Liver (tissue), 9 donors: ENCODE data around the gene OSBPL10. TPM values are rescaled to one million over a fixed set of nuclear protein-coding genes. Genes with fewer than 3 reads are reported as not detected.

ENCODE experiments used
- DNase-seq: peaks from one replicate; pipeline ENCODE4 v3.0.0-alpha.2; 2017; ENCODE audit warnings: low spot score
- H3K27ac ChIP-seq, 2 donors: one replicate each; pipeline ENCODE4 v1.7.0; 2013; ENCODE audit warnings: inconsistent platforms in 2 of 2, low read length in 2 of 2, control low read depth in 1 of 2, low read depth in 1 of 2, mild to moderate bottlenecking in 1 of 2
- H3K27me3 ChIP-seq, 4 donors: one replicate each; pipeline versions ENCODE4 v1.6.1 to v1.7.0; 2013; ENCODE audit warnings: low read length in 3 of 4, inconsistent platforms in 1 of 4, mild to moderate bottlenecking in 1 of 4, moderate library complexity in 1 of 4; ENCODE audit not compliant: control insufficient read depth in 4 of 4, insufficient read depth in 4 of 4
- H3K36me3 ChIP-seq, 4 donors: one replicate each; pipeline versions ENCODE4 v1.6.1 to v1.7.0; 2013; ENCODE audit warnings: low read length in 3 of 4, mild to moderate bottlenecking in 3 of 4, low read depth in 1 of 4, moderate library complexity in 1 of 4; ENCODE audit not compliant: control insufficient read depth in 4 of 4, insufficient read depth in 3 of 4
- H3K4me1 ChIP-seq, 4 donors: one replicate each; pipeline versions ENCODE4 v1.6.1 to v1.7.0; 2013; ENCODE audit warnings: low read length in 3 of 4, mild to moderate bottlenecking in 3 of 4, moderate library complexity in 1 of 4; ENCODE audit not compliant: control insufficient read depth in 4 of 4, insufficient read depth in 4 of 4
- H3K4me3 ChIP-seq, 3 donors: one replicate each; pipeline versions ENCODE4 v1.6.1 to v1.7.0; 2013; ENCODE audit warnings: low read length in 3 of 3, control low read depth in 1 of 3, low read depth in 1 of 3, mild to moderate bottlenecking in 1 of 3
- H3K9ac ChIP-seq, 2 donors: one replicate each; pipeline ENCODE4 v1.7.0; 2013; ENCODE audit warnings: low read length in 2 of 2, mild to moderate bottlenecking in 2 of 2, moderate library complexity in 2 of 2, control low read depth in 1 of 2, low read depth in 1 of 2
- H3K9me3 ChIP-seq, 4 donors: one replicate each; pipeline versions ENCODE4 v1.6.1 to v1.7.0; 2013; ENCODE audit warnings: low read length in 3 of 4; ENCODE audit not compliant: control insufficient read depth in 4 of 4
- ATF3 ChIP-seq: IDR thresholded peaks from 2 replicates; pipeline ENCODE4 v1.6.1; 2016; ENCODE audit warnings: antibody characterized with exemption
- CTCF ChIP-seq: fragments of 150-350 bp; IDR thresholded peaks from 2 replicates; pipeline ENCODE4 v1.5.1; 2017; ENCODE audit warnings: improper control_type of control experiment, low read depth, low read length; ENCODE audit not compliant: missing input control
- FOXA2 ChIP-seq: IDR thresholded peaks from 2 replicates; pipeline ENCODE4 v1.6.1; 2016; ENCODE audit warnings: antibody characterized with exemption
- GABPA ChIP-seq, 2 donors: IDR thresholded peaks in 1 of 2; conservative IDR thresholded peaks in 1 of 2; 2 replicates each; pipeline ENCODE4 v1.6.1; 2016; ENCODE audit warnings: antibody characterized with exemption in 2 of 2, mild to moderate bottlenecking in 1 of 2, moderate library complexity in 1 of 2
- HNF4A ChIP-seq, 2 donors: conservative IDR thresholded peaks; 2 replicates each; pipeline ENCODE4 v1.6.1; 2016; ENCODE audit warnings: antibody characterized with exemption in 2 of 2, mild to moderate bottlenecking in 2 of 2
- HNF4G ChIP-seq: IDR thresholded peaks from 2 replicates; pipeline ENCODE4 v1.6.1; 2016; ENCODE audit warnings: antibody characterized with exemption
- JUND ChIP-seq, 2 donors: IDR thresholded peaks; 2 replicates each; pipeline ENCODE4 v1.6.1; 2016; ENCODE audit warnings: antibody characterized with exemption in 2 of 2
- MAX ChIP-seq: IDR thresholded peaks from 2 replicates; pipeline ENCODE4 v1.6.1; 2016; ENCODE audit warnings: antibody characterized with exemption
- NR2F2 ChIP-seq: IDR thresholded peaks from 2 replicates; pipeline ENCODE4 v1.6.1; 2016; ENCODE audit warnings: antibody characterized with exemption
- RAD21 ChIP-seq, 2 donors: IDR thresholded peaks; 2 replicates each; pipeline ENCODE4 v1.6.1; 2016; ENCODE audit warnings: antibody characterized with exemption in 2 of 2, mild to moderate bottlenecking in 2 of 2
- REST ChIP-seq: IDR thresholded peaks from 2 replicates; pipeline ENCODE4 v1.6.1; 2016; ENCODE audit warnings: antibody characterized with exemption, mild to moderate bottlenecking
- RXRA ChIP-seq, 2 donors: IDR thresholded peaks; 2 replicates each; pipeline ENCODE4 v1.6.1; 2017 to 2018; ENCODE audit warnings: antibody characterized with exemption in 2 of 2, mild to moderate bottlenecking in 1 of 2
- SP1 ChIP-seq: IDR thresholded peaks from 2 replicates; pipeline ENCODE4 v1.6.1; 2018; ENCODE audit warnings: antibody characterized with exemption, mild to moderate bottlenecking
- TAF1 ChIP-seq: conservative IDR thresholded peaks from 2 replicates; pipeline ENCODE4 v1.6.1; 2016; ENCODE audit warnings: antibody characterized with exemption, mild to moderate bottlenecking
- YY1 ChIP-seq: IDR thresholded peaks from 2 replicates; pipeline ENCODE4 v1.6.1; 2016; ENCODE audit warnings: antibody characterized with exemption, mild to moderate bottlenecking
- ZBTB33 ChIP-seq: IDR thresholded peaks from 2 replicates; pipeline ENCODE4 v1.6.1; 2016; ENCODE audit warnings: antibody characterized with exemption
- WGBS: extraction: QIAGEN DNeasy Blood & Tissue Kit; methylation state at CpG from one replicate; pipeline ENCODE4 v1.1.7; 2013; 5-methylcytosine and 5-hydroxymethylcytosine counted together
- polyA plus RNA-seq, 2 donors: library from polyadenylated mRNA; stranded (reverse) in 1 of 2; unstranded in 1 of 2; fragments of 200-250 nt in 1 of 2; fragments of >200 nt in 1 of 2; fragmentation: Nextera tagmentation in 1 of 2; extraction: Ambion mirVana in 1 of 2; gene quantifications; one replicate each; pipeline versions ENCODE4 v1.2.1 to v1.2.3, GENCODE V29; 2013 to 2015
- total RNA-seq, 2 donors: library from RNA; depleted of rRNA; stranded (reverse); fragments of >200 nt; gene quantifications; one replicate each; pipeline ENCODE4 v1.2.3, GENCODE V29; 2014
- donor health status: healthy.
- donor health status: healthy.
- donor health status: healthy.
- donor health status: healthy.
- donor health status: healthy.

Gene OSBPL10
- total and polyA plus RNA-seq, 4 donors: 0.75 to 4.0 (median 1.7) TPM

- Histone ChIP-seq H3K27me3 (peaks cover 0 to 3% (median 0%) of the 10 kb centered on the region in 4 donors), H3K27ac (no peak overlapping the region), H3K4me3 (no peak overlapping the region), H3K9me3 (peaks cover 0 to 3% (median 0%) of the 10 kb centered on the region in 4 donors), H3K4me1 (no peaks in the 10 kb centered on the region), H3K36me3 (no peaks in the 10 kb centered on the region), H3K9ac (no peak overlapping the region)
- no peak for TF ChIP-seq REST
- no peak for TF ChIP-seq GABPA (IDR thresholded peaks at IDR 0.05 in 1 of 2, conservative IDR thresholded peaks at IDR 0.05 in 1 of 2)
- TF ChIP-seq YY1: no peak
- no peak for TF ChIP-seq ATF3
- no peak for TF ChIP-seq ZBTB33
- TF ChIP-seq RXRA (IDR thresholded peaks at IDR 0.05): no peak
- TF ChIP-seq NR2F2: no peak
- 97% methylated on average over 1 of the region's 1 CpG for WGBS
- no peak for DNase-seq
Observed at GRCh38 chr3:31777092-31777491, 204.0 kb downstream of the OSBPL10 start.

GRCh38 chr3:31776016-31776415 lies 205.0 kb downstream of the OSBPL10 start:
- no peaks in the 10 kb centered on the region for H3K4me1 ChIP-seq
- WGBS: 64% methylated on average over 4 of the region's 4 CpGs
- no peaks in the 10 kb centered on the region for H3K36me3 ChIP-seq
- H3K9ac ChIP-seq: no peak overlapping the region
- H3K27ac ChIP-seq: no peak overlapping the region
- no peak for TF ChIP-seq RXRA (IDR thresholded peaks at IDR 0.05)
- TF ChIP-seq ZBTB33: no peak
- no peaks in the 10 kb centered on the region for H3K9me3 ChIP-seq
- peaks cover 0 to 3% (median 0%) of the 10 kb centered on the region in 4 donors for H3K27me3 ChIP-seq
- DNase-seq: no peak
- no peak overlapping the region for H3K4me3 ChIP-seq

- no peaks in the 10 kb centered on the region for H3K4me1 ChIP-seq
- WGBS: 80% methylated on average over 4 of the region's 4 CpGs
- DNase-seq: no peak
- no peak overlapping the region for H3K4me3 ChIP-seq
- H3K27me3 ChIP-seq: peaks cover 0 to 3% (median 0%) of the 10 kb centered on the region in 4 donors
- no peaks in the 10 kb centered on the region for H3K9me3 ChIP-seq
- no peak overlapping the region for H3K27ac ChIP-seq
- H3K36me3 ChIP-seq: no peaks in the 10 kb centered on the region
- no peak overlapping the region for H3K9ac ChIP-seq
- TF ChIP-seq TAF1 (no peak), SP1 (no peak), RAD21 (IDR thresholded peaks at IDR 0.05) (no peak), JUND (IDR thresholded peaks at IDR 0.05) (no peak), ATF3 (no peak), CTCF (no peak), RXRA (IDR thresholded peaks at IDR 0.05) (no peak), MAX (no peak), HNF4G (no peak), GABPA (IDR thresholded peaks at IDR 0.05 in 1 of 2, conservative IDR thresholded peaks at IDR 0.05 in 1 of 2) (no peak), FOXA2 (no peak), HNF4A (conservative IDR thresholded peaks at IDR 0.05) (no peak), YY1 (no peak)
Observed at GRCh38 chr3:31775383-31775782, 205.7 kb downstream of the OSBPL10 start.
